BE2C (cell line): ENCODE data around the gene KRTAP5-5.

Source experiments
- DNase-seq: peaks from one replicate; pipeline ENCODE4 v3.0.0-alpha.2; 2020
- H3K27me3 ChIP-seq: fragments of 250-450 bp; sonication (Bioruptor Pico); 2 replicates; pipeline ENCODE4 v1.5.1; 2020; ENCODE audit warnings: mild to moderate bottlenecking
- H3K36me3 ChIP-seq: fragments of 250-450 bp; sonication (Bioruptor Pico); 2 replicates; pipeline ENCODE4 v1.5.1; 2020; ENCODE audit warnings: mild to moderate bottlenecking
- H3K4me1 ChIP-seq: fragments of 250-450 bp; sonication (Bioruptor Pico); 2 replicates; pipeline ENCODE4 v1.5.1; 2020
- H3K4me3 ChIP-seq: 2 replicates; pipeline ENCODE4 v1.5.1; 2011; ENCODE audit warnings: low read depth, low read length
- H3K9me3 ChIP-seq: fragments of 250-450 bp; sonication (Bioruptor Pico); 2 replicates; pipeline ENCODE4 v1.5.1; 2020
- CTCF ChIP-seq: IDR thresholded peaks from 2 replicates; pipeline ENCODE4 v1.5.1; 2012; ENCODE audit warnings: mild to moderate bottlenecking, low read depth, low read length

KRTAP5-5 gene

GRCh38 chr11:1654388-1655167 is 25.0 kb downstream of the KRTAP5-5 start:
- Histone ChIP-seq H3K4me3 (no peak overlapping the region), H3K36me3 (no peaks in the 10 kb centered on the region), H3K9me3 (no peaks in the 10 kb centered on the region), H3K4me1 (no peaks in the 10 kb centered on the region), H3K27me3 (no peaks in the 10 kb centered on the region)
- no peak for DNase-seq
- TF ChIP-seq CTCF = no peak

GRCh38 chr11:1655168-1656060 is 25.8 kb downstream of the KRTAP5-5 start:
- H3K27me3 ChIP-seq = no peaks in the 10 kb centered on the region
- no peak for TF ChIP-seq CTCF
- H3K36me3 ChIP-seq = no peaks in the 10 kb centered on the region
- DNase-seq = no peak
- H3K4me1 ChIP-seq = no peaks in the 10 kb centered on the region
- no peaks in the 10 kb centered on the region for H3K9me3 ChIP-seq
- no peak overlapping the region for H3K4me3 ChIP-seq

GRCh38 chr11:1656061-1656441 is 26.5 kb downstream of the KRTAP5-5 start:
- H3K36me3 ChIP-seq = no peaks in the 10 kb centered on the region
- no peak for TF ChIP-seq CTCF
- H3K9me3 ChIP-seq = no peaks in the 10 kb centered on the region
- no peaks in the 10 kb centered on the region for H3K4me1 ChIP-seq
- no peaks in the 10 kb centered on the region for H3K27me3 ChIP-seq
- no peak overlapping the region for H3K4me3 ChIP-seq
- no peak for DNase-seq

GRCh38 chr11:1656670-1657069 is 27.1 kb downstream of the KRTAP5-5 start:
- Histone ChIP-seq H3K4me1 (no peaks in the 10 kb centered on the region), H3K4me3 (no peak overlapping the region), H3K36me3 (no peaks in the 10 kb centered on the region), H3K9me3 (no peaks in the 10 kb centered on the region), H3K27me3 (no peaks in the 10 kb centered on the region)
- no peak for DNase-seq
- no peak for TF ChIP-seq CTCF

GRCh38 chr11:1659506-1659905 is 29.9 kb downstream of the KRTAP5-5 start:
- H3K4me1 ChIP-seq = no peaks in the 10 kb centered on the region
- no peaks in the 10 kb centered on the region for H3K36me3 ChIP-seq
- H3K9me3 ChIP-seq = no peaks in the 10 kb centered on the region
- no peak for TF ChIP-seq CTCF
- no peak overlapping the region for H3K4me3 ChIP-seq
- DNase-seq = no peak
- no peaks in the 10 kb centered on the region for H3K27me3 ChIP-seq
